AG10803 (cell line): ENCODE results near the gene PRSS3.
"Not testable (repeated sequence)": the region's sequence is repeated elsewhere in the genome, so short reads cannot be mapped to it uniquely, and the experiment has no call there.

Experiments
- DNase-seq: peaks from one replicate; pipeline ENCODE4 v3.0.0; 2010; ENCODE audit warnings: low read depth
- H3K4me3 ChIP-seq: 2 replicates; pipeline ENCODE4 v1.5.1; 2011; ENCODE audit warnings: mild to moderate bottlenecking, low read length, control low read depth
- TF ChIP-seq, protein P1 (sequence below): conservative IDR thresholded peaks from 2 replicates; pipeline ENCODE4 v1.5.1; 2011; ENCODE audit warnings: mild to moderate bottlenecking, low read length, control low read depth, inconsistent platforms

Gene PRSS3

GRCh38 chr9:33795281-33795680, at the start of gene PRSS3:
Gene PRSS3 (plus strand): TSS chr9:33795561. CDS start chr9:33795574, 13 bp downstream.
- no peak for DNase-seq
- TF ChIP-seq, protein P1, sequence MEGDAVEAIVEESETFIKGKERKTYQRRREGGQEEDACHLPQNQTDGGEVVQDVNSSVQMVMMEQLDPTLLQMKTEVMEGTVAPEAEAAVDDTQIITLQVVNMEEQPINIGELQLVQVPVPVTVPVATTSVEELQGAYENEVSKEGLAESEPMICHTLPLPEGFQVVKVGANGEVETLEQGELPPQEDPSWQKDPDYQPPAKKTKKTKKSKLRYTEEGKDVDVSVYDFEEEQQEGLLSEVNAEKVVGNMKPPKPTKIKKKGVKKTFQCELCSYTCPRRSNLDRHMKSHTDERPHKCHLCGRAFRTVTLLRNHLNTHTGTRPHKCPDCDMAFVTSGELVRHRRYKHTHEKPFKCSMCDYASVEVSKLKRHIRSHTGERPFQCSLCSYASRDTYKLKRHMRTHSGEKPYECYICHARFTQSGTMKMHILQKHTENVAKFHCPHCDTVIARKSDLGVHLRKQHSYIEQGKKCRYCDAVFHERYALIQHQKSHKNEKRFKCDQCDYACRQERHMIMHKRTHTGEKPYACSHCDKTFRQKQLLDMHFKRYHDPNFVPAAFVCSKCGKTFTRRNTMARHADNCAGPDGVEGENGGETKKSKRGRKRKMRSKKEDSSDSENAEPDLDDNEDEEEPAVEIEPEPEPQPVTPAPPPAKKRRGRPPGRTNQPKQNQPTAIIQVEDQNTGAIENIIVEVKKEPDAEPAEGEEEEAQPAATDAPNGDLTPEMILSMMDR: no peak
- no peak within 1 kb of the TSS for H3K4me3 ChIP-seq

- DNase-seq: no peak
- TF ChIP-seq, protein P1: no peak
- no peak overlapping the region for H3K4me3 ChIP-seq
Observed at GRCh38 chr9:33748633-33749304, 46.6 kb upstream of the PRSS3 start.

GRCh38 chr9:33749305-33749654, 46.1 kb upstream of the PRSS3 start:
- not testable (repeated sequence) for DNase-seq, H3K4me3 ChIP-seq

DNA sequence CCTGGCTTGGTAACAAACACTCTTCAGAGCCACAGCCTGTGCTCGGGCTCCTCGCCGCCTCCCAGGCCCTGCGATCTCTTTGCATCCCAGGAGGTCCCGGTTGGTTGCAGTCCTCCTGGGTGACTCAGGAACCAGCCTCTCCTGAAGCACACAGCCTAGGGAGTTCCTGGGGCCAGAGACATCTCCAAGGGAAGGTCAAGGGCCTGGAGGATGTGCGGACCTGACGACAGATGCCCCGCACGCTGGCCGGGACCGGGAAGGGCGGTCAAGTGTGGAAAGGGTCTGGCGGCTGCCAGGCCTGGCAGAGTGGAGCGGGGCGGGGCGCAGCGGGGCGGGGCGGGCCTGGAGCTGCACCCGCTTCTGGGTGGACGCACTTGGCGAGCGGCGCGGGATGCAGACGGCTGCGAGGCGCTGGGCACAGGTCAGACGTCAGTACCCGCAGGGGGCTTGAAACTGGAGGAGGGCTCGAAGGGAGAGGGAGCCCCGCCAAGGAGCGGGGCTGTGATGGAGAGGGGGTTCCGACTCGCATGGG, 45.0 kb upstream of the PRSS3 start:
- TF ChIP-seq, protein P1: no peak
- peak; percentile 3 for DNase-seq
- peak overlapping the region; percentile 56 for H3K4me3 ChIP-seq

DNA sequence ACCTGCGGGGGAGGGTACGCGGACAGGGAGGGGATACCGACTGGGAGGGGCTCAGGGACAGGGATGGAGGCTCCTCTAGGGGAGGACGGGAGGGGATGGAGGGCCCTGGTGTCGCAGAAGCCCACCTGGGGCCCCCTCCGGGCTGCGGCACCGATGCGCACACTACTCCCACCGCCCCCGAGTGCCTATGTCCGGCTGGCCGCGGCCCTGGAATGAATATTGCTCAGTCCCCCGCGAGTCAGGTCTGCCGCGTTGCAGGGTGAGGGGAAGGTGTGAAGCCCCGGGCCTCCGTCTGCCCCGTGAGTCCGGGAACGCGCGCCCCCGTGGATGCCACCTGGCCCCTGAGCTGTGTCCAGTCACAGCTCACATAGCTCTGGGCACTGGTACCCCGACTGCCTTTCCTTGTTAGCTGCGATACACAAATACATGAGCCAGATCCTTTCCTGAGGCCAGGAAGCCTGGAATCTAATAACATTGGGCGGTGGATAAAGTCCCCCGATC, 44.5 kb upstream of the PRSS3 start:
- TF ChIP-seq, protein P1: no peak
- peak overlapping the region; percentile 56 for H3K4me3 ChIP-seq
- no peak for DNase-seq

DNA sequence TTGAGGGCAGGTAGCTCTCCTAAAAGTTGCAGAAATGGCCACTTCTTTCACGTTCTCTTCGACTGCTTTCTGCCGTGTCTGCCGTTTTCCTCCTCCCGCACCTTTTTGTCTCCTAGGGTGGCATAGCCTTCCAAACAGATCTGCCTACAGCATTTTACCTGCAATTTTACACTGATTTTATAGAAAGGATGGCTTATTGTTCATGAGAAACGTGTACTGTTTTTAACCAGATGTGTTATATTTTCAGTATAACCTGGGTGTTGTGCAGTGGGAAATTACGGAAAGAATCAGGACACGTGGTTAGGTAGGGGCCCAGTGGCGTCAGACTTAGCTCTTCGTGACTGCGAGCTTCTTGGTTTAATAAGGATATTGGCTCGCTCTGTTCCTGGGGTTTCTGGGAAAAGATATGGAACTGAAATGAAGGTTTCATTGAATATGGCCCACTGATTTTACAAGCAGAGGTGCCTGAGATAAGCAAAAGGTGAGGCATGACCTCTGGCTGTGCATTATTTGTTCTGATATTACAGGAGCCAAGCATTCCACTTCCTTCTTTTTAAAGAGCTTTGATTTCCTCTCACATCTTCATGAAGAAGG, 43.7 kb upstream of the PRSS3 start:
- DNase-seq: no peak
- TF ChIP-seq, protein P1: no peak
- H3K4me3 ChIP-seq: no peak overlapping the region

DNA sequence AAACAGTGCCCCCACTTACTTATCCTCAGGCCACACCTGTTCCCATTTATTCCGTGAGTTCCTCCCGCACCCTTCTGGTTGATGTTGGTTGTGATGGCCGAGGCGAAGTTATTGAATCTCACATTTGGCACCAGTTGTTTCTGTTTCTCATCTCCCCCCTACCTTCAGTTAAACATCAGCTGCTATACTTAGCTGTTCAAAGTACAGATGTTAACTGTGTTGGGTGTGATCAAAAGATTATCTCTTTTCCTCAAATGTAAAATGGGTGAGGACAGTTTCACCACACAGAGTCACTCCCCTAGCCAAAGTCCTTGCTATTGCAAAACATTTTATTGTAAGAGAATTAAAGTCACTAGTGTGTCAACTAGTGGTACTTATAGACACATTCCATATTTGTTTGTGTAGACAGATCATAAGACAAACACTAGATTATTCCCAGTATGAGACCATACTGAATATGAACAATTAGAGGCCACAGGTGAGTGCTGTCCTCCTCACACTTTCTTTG, 43.2 kb upstream of the PRSS3 start:
- TF ChIP-seq, protein P1: no peak
- no peak overlapping the region for H3K4me3 ChIP-seq
- no peak for DNase-seq

DNA sequence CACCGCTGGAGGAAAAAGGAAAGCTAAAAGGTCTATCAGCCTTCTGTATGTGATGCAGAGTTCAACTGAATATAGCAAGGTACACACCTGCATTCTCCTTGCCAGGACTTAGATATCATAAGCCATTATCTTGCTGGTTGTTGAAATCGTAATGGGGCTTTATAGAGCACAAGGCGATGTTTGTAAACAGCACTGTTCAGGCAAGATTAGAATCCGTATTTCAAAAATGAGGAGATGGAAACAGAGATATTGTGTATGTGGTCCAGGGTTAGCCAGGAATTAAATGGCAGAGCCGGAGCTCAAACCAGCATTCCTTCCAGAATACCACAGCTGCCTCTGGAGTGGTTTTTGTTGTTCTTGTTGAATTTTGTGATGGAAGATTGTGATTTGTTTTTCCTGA, 42.6 kb upstream of the PRSS3 start:
- DNase-seq, H3K4me3 ChIP-seq: not testable (repeated sequence)

GRCh38 chr9:33759648-33760047, 35.7 kb upstream of the PRSS3 start:
- not testable (repeated sequence) for H3K4me3 ChIP-seq
- peak; percentile 29 for DNase-seq
